Gastroesophageal sphincter (tissue), 2 donors: Measurements from ENCODE around the gene DACH1.

Experiments used
- EP300 ChIP-seq: sonication (generic); formaldehyde crosslinking; IDR thresholded peaks from one replicate; pipeline ENCODE4 v1.6.1; 2017; ENCODE audit warnings: antibody characterized with exemption, mild to moderate bottlenecking
- POLR2A ChIP-seq, 2 donors: fragments of 450-650 bp; IDR thresholded peaks; one replicate each; pipeline ENCODE4 v1.6.1; 2017; ENCODE audit warnings: antibody characterized with exemption in 2 of 2, mild to moderate bottlenecking in 2 of 2, moderate library complexity in 1 of 2

GRCh38 chr13:71780546-71780945 is 86.5 kb downstream of the DACH1 start:
- no peak for TF ChIP-seq POLR2A (IDR thresholded peaks at IDR 0.05)
- TF ChIP-seq EP300 = no peak
